OCI-LY1 (cell line): ENCODE data around the gene PPP1R15B.

ENCODE experiments used
- CTCF ChIP-seq: fragments of 200-600 bp; sonication (generic), shearing (Covaris generic); IDR thresholded peaks from 2 replicates; pipeline ENCODE4 v1.5.1; 2017; ENCODE audit warnings: mild to moderate bottlenecking, antibody characterized with exemption, low read length, moderate library complexity, mixed read lengths
- EZH2 ChIP-seq: fragments of 200-600 bp; sonication (generic), shearing (Covaris generic); IDR thresholded peaks from 2 replicates; pipeline ENCODE4 v1.8.0; 2017; ENCODE audit warnings: borderline replicate concordance, mixed run types, mild to moderate bottlenecking, antibody characterized with exemption, low read length, moderate library complexity, mixed read lengths

- no peak for TF ChIP-seq CTCF
- TF ChIP-seq EZH2 = no peak
Measured at GRCh38 chr1:204439621-204440375, 28.2 kb upstream of the PPP1R15B start.
